IMR-90 (cell line): ENCODE measurements around the gene LRIG1.

Experiments used
- CEBPB ChIP-seq: IDR thresholded peaks from 2 replicates; pipeline ENCODE4 v1.6.1; 2012; ENCODE audit warnings: low read depth, low read length, improper control_type of control experiment
- POLR2A ChIP-seq: IDR thresholded peaks from 2 replicates; pipeline ENCODE4 v1.6.1; 2012; ENCODE audit warnings: mild to moderate bottlenecking, low read depth, low read length

GRCh38 chr3:66439666-66440344, 61.0 kb downstream of the LRIG1 start:
- TF ChIP-seq POLR2A (no peak), CEBPB (no peak)
